Lower leg skin (tissue), 3 donors: Measurements from ENCODE around the gene GABARAP.

ENCODE experiments used
- CTCF ChIP-seq, 3 donors: fragments of 450-650 bp; IDR thresholded peaks; one replicate each; pipeline ENCODE4 v1.5.1; 2016; ENCODE audit warnings: antibody characterized with exemption in 3 of 3, mild to moderate bottlenecking in 3 of 3, moderate library complexity in 2 of 3
- POLR2A ChIP-seq, 2 donors: fragments of 450-650 bp; IDR thresholded peaks; one replicate each; pipeline ENCODE4 v1.6.1; 2016 to 2017; ENCODE audit warnings: antibody characterized with exemption in 2 of 2, mild to moderate bottlenecking in 1 of 2, moderate library complexity in 1 of 2

- TF ChIP-seq CTCF (IDR thresholded peaks at IDR 0.05) (no peak), POLR2A (IDR thresholded peaks at IDR 0.05) (no peak)
Observed at GRCh38 chr17:7281953-7282751, 39.9 kb upstream of the GABARAP start.
